Thoracic aorta (tissue), 2 donors: ENCODE data around the gene RAB37. TPM values are rescaled to one million over a fixed set of nuclear protein-coding genes. Genes with fewer than 3 reads are reported as not detected.

Experiments used
- ATAC-seq: fragments of 150-250 bp; one replicate; pipeline ENCODE4 v1.8.0; 2017; ENCODE audit warnings: low read depth; ENCODE audit not compliant: insufficient number of reproducible peaks, low FRiP score
- DNase-seq: peaks from one replicate; pipeline ENCODE4 v3.0.0-alpha.2; 2020; ENCODE audit warnings: low spot score
- H3K27ac ChIP-seq, 2 donors: fragments of 200-600 bp; sonication (generic); 1 replicate in 1 of 2; 2 replicates in 1 of 2; pipeline ENCODE4 v1.5.1; 2016; ENCODE audit warnings: mild to moderate bottlenecking in 2 of 2, moderate library complexity in 2 of 2
- H3K27me3 ChIP-seq: fragments of 200-600 bp; sonication (generic); replicated peaks from 2 replicates; pipeline ENCODE4 v1.6.0; 2016; ENCODE audit warnings: mild to moderate bottlenecking; ENCODE audit not compliant: insufficient read depth
- H3K36me3 ChIP-seq: fragments of 200-600 bp; sonication (generic); one replicate; pipeline ENCODE4 v1.5.1; 2016
- H3K4me1 ChIP-seq, 2 donors: fragments of 200-600 bp; sonication (generic); 1 replicate in 1 of 2; 2 replicates in 1 of 2; pipeline versions ENCODE4 v1.5.1 to v1.6.0; 2016; ENCODE audit warnings: low read depth in 2 of 2, mild to moderate bottlenecking in 1 of 2; ENCODE audit not compliant: control insufficient read depth in 1 of 2
- H3K4me3 ChIP-seq: fragments of 200-600 bp; sonication (generic); 2 replicates; pipeline ENCODE4 v1.5.1; 2016; ENCODE audit warnings: mild to moderate bottlenecking
- H3K9me3 ChIP-seq: fragments of 200-600 bp; sonication (generic); 2 replicates; pipeline ENCODE4 v1.5.1; 2016
- CTCF ChIP-seq: fragments of 200-600 bp; sonication (generic); IDR thresholded peaks from one replicate; pipeline ENCODE4 v1.5.1; 2019; ENCODE audit warnings: antibody characterized with exemption
- total RNA-seq, 2 donors: library from RNA; depleted of rRNA; stranded (reverse); fragments of >200 nt; gene quantifications; one replicate each; pipeline versions ENCODE4 v1.1.0 to v1.2.3, GENCODE V29; 2016

RAB37 gene
- total RNA-seq, 2 donors from 2014 or later = 2.2 to 3.2 TPM

DNA sequence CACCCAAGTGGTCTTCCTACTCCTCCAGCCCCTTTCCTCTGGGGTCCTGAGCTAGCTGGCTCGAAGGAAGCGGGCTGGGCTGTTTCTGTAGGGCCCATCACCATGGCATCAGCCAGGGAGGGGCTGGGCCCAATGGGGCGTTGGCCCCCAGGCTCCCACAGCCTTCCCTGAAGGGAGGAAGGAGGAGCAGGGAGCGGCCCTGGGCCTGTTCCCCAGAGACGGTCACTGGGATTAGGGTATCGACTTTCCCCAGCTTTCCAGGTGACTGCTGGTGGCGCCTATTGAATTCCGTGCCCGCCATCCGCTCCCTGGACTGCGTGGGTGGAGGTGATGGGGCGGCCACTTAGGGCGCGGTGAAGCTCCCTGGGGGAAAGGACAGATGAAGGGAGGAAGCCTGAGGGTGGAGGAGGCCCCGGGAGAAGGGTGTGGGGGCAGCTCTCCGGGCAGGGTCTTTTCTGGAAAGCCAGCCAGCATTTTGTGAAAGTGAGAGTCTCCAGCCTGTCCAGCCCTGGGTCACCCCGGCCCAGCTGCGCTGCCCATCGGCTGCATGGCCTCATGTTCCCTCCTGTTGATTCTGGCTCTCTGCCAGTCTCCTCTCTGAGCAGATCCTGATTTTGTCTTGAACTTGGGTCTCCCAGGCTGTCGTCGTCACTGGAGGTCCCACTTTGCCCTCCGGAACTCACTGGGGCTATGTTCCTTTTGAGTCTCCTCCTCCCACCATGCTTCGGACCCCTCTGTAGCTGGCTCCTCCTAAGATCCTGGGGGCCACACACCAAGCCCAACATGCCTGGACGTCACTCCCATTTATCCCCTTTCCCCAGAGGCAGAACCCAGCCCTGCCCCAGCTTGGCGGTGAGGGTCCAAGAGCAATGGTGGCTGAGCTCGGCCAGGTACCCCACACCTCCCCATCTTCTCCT, 21.1 kb downstream of the RAB37 start:
- Histone ChIP-seq H3K27ac (no peak overlapping the region), H3K4me3 (no peak overlapping the region), H3K27me3 (no peaks in the 10 kb centered on the region), H3K4me1 (peaks cover 17 to 39% of the 10 kb centered on the region in 2 donors), H3K9me3 (no peaks in the 10 kb centered on the region), H3K36me3 (no peaks in the 10 kb centered on the region)
- no peak for DNase-seq
- ATAC-seq = no peak
- no peak for TF ChIP-seq CTCF

DNA sequence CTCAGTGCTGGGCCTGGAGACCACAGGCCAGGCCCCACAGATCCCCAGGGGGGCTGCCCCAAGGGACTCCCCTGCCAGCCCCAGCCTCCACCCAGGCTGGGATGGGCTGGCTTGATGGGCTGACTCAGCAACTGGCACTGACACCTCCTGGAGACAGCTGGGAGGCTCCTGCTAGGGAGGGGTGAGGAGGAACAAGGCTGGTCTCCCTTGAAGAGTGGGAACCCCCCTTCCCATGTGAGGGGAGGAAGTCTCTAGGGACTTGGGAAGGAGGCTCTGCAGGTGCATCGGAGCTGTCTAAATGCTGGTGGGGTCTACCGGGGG, 21.8 kb downstream of the RAB37 start:
- Histone ChIP-seq H3K27me3 (no peaks in the 10 kb centered on the region), H3K4me3 (no peak overlapping the region), H3K27ac (no peak overlapping the region), H3K4me1 (peaks cover 17 to 39% of the 10 kb centered on the region in 2 donors), H3K9me3 (no peaks in the 10 kb centered on the region), H3K36me3 (no peaks in the 10 kb centered on the region)
- ATAC-seq = no peak
- no peak for DNase-seq
- no peak for TF ChIP-seq CTCF

DNA sequence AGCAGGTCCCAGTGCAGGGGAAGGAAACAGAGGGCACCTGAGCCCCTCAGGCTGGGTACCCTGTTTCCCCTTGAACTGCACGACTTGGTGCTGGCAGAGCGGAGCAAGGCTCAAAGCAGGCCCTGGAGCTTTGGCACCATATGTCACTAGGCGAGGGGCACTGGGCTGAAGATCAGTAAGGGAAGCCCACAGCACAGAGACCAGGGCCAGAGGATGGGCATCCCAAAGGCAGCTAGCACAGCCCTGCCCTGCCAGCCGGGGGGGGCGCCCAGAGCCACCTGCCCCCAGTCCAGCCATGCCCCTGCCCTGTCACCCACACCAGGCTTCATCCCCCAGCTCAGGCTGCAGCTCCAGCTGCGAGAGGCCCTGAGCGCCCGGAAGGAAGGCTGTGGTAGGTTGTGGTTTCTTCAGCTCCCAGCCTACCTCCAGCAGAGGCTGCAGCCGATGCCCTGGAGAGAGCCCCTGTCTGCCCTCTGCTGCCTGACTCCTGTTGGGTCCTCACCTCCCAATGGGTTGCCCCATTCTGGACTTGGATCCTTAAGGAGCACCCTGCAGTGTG, 22.3 kb downstream of the RAB37 start:
- H3K4me3 ChIP-seq = no peak overlapping the region
- no peak for TF ChIP-seq CTCF
- peaks cover 17 to 39% of the 10 kb centered on the region in 2 donors for H3K4me1 ChIP-seq

GRCh38 chr17:74759941-74760340, 22.9 kb downstream of the RAB37 start:
- Histone ChIP-seq H3K27ac (no peak overlapping the region), H3K9me3 (no peaks in the 10 kb centered on the region), H3K36me3 (no peaks in the 10 kb centered on the region), H3K27me3 (no peaks in the 10 kb centered on the region), H3K4me3 (no peak overlapping the region), H3K4me1 (peaks cover 17 to 39% of the 10 kb centered on the region in 2 donors)
- no peak for TF ChIP-seq CTCF
- DNase-seq = no peak
- ATAC-seq = no peak

More for the DNA sequence above, 22.3 kb downstream of the RAB37 start:
- H3K27ac ChIP-seq = no peak overlapping the region
- H3K36me3 ChIP-seq = no peaks in the 10 kb centered on the region
- no peaks in the 10 kb centered on the region for H3K9me3 ChIP-seq
- no peak for DNase-seq
- no peak for ATAC-seq
- H3K27me3 ChIP-seq = no peaks in the 10 kb centered on the region

DNA sequence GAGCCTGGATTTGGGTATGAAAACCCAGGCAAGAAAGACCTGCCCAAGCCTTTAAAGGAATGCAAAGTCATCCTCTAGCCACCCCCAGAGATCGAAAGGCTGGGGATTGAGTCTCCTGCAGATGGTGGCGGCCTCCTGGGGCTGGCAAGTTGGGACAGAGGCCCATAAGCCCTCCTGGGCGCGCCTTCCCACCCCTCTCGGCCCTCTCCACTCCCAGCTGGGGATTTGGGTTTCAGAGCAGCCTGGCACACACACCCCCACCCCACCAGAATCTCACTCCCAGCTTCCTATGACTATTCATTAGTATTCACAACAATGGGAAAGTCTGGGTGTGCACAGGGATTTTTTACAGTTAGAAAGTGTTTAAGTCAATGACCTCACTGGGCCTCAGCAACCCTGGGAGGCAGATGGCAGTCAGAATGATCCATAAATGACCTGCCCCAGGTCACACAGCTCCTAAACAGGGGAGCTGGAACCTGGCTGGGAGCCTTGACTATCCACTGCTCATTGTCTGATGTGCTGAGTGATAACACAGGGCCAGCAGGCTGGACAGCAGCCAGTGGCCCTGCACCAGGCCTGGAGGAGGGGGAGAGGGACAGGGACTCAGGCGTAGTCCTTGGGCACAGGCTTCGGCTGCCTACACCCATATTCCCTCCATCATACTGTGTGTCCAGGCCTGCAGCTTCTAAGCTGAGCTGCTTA, 23.5 kb downstream of the RAB37 start:
- Histone ChIP-seq H3K9me3 (no peaks in the 10 kb centered on the region), H3K27me3 (no peaks in the 10 kb centered on the region), H3K4me3 (no peak overlapping the region), H3K4me1 (peaks cover 17 to 39% of the 10 kb centered on the region in 2 donors), H3K36me3 (no peaks in the 10 kb centered on the region), H3K27ac (no peak overlapping the region)
- ATAC-seq = no peak
- no peak for TF ChIP-seq CTCF
- no peak for DNase-seq
